Prostate gland (tissue), 2 donors: ENCODE measurements around the gene CRTC2.

Experiments
- CTCF ChIP-seq, 4 experiments: fragments of 200-600 bp in 2 of 4; fragments of 450-650 bp in 2 of 4; sonication (generic) in 2 of 4; IDR thresholded peaks; 1 replicate in 3 of 4; 2 replicates in 1 of 4; pipeline ENCODE4 v1.5.1; 2016 to 2019; ENCODE audit warnings: antibody characterized with exemption in 4 of 4, mild to moderate bottlenecking in 2 of 4, moderate library complexity in 2 of 4
- POLR2A ChIP-seq: fragments of 450-650 bp; IDR thresholded peaks from one replicate; pipeline ENCODE4 v1.6.1; 2016; ENCODE audit warnings: antibody characterized with exemption, mild to moderate bottlenecking
- POLR2AphosphoS5 ChIP-seq: sonication (generic); formaldehyde crosslinking; IDR thresholded peaks from one replicate; pipeline ENCODE4 v1.6.1; 2017; ENCODE audit warnings: antibody characterized with exemption

DNA sequence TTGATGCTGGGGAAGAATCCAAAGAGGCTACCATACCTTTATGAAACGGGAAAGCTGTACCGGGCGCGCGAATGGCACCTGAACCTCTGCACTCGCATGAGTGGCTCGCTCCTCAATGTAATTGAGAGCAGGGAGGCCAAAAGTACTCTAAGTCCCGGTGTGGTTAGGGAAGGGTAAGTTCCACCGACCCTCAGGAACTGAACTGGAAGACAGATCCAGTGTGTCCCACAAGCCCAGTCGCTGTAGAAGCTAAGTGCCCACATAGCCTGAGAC is 36.7 kb downstream of the CRTC2 start:
- TF ChIP-seq CTCF (IDR thresholded peaks at IDR 0.05) (no peak), POLR2A (no peak), POLR2AphosphoS5 (no peak)
